Transverse colon (tissue), 3 donors: ENCODE measurements around the gene ITPR2.

Experiments used
- CTCF ChIP-seq, 5 experiments: fragments of 200-600 bp in 3 of 5; fragments of 450-650 bp in 2 of 5; sonication (generic) in 3 of 5; IDR thresholded peaks; 1 replicate in 2 of 5; 2 replicates in 3 of 5; pipeline ENCODE4 v1.5.1; 2016 to 2017; ENCODE audit warnings: antibody characterized with exemption in 5 of 5, inconsistent platforms in 3 of 5, mild to moderate bottlenecking in 2 of 5, moderate library complexity in 1 of 5
- EP300 ChIP-seq: sonication (generic); formaldehyde crosslinking; IDR thresholded peaks from one replicate; pipeline ENCODE4 v1.6.1; 2017; ENCODE audit warnings: antibody characterized with exemption, low read depth

- no peak for TF ChIP-seq CTCF (IDR thresholded peaks at IDR 0.05)
- no peak for TF ChIP-seq EP300
Observed at GRCh38 chr12:26872625-26873024, 39.6 kb upstream of the ITPR2 start.
